Measurements from ENCODE around the gene ZCCHC14. TPM values are rescaled to one million over a fixed set of nuclear protein-coding genes. Genes with fewer than 3 reads are reported as not detected.
A peak's percentile ranks its signal among the peaks of the same experiment; 100 is the strongest.
"Not testable (repeated sequence)": the region's sequence is repeated elsewhere in the genome, so short reads cannot be mapped to it uniquely, and the experiment has no call there.

Gene ZCCHC14
- total and polyA plus RNA-seq, 2 of the 8 experiments (the other 6 are each of a cell fraction or from before 2014, with no cell fraction given): 8.2 to 28.2 TPM

DNA sequence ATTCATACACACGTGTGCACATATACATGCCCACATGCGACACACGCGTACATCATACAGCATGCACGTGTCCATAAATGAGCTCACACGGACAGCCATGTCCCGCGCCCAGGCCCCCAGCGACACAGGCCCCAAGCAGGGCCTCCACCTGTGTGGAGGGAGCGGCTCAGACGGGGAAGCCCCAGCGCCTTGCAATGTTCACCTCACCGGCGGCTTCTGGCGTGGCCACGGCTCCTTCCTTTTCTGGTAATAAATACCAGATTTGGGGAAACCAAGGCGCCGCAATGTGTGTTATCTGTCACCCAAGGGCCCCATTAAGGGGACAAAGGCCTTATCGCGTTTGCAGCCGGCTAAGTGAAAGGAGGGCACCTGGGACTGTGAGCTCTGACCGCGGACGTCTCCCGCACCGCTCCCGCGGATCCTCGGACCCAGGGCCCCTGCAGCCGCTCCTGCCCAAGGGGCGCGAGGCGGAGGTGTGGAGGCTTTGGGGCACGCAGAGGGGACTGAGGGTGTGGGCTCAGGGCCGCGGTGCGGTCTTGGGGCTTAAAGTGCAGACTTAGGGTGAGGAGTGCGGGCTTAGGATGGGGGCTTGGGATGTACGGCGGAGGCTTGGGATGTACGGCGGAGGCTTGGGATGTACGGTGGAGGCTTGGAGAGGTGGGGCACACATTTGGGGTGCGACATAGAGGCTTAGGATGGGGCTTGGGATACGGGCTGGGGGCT is 1.9 kb downstream of the ZCCHC14 start:
- H2AFZ ChIP-seq (ENCODE audit: low read length); H3K23ac ChIP-seq (ENCODE audit: insufficient read length); H3K27ac ChIP-seq (ENCODE audit: low read depth, low read length); H2BK12ac ChIP-seq (ENCODE audit: low read depth, low read length); H4K91ac ChIP-seq (replicated peaks; ENCODE audit: insufficient read length, low read length); H2AK5ac ChIP-seq (ENCODE audit: low read depth, low read length); H3K9me3 ChIP-seq (ENCODE audit: insufficient read depth in 2 of 2, low read depth in 1 of 2, low read length in 1 of 2); H2BK15ac ChIP-seq (ENCODE audit: low read length); H3K18ac ChIP-seq (ENCODE audit: extremely low read depth, low read length); H3K14ac ChIP-seq (ENCODE audit: insufficient read length); H4K5ac ChIP-seq (ENCODE audit: insufficient read length, low read depth, low read length); H3K27me3 ChIP-seq (replicated peaks in 1 of 4; ENCODE audit: control insufficient read depth in 3 of 4, extremely low read depth in 1 of 4, insufficient read depth in 3 of 4, low read length in 3 of 4); H2BK20ac ChIP-seq (ENCODE audit: low read length); H3K56ac ChIP-seq (replicated peaks; ENCODE audit: insufficient read length, low read depth, low read length); FAIRE-seq; H3K36me3 ChIP-seq (ENCODE audit: control insufficient read depth in 2 of 4, insufficient read depth in 4 of 4, low read length in 3 of 4); H2BK120ac ChIP-seq (replicated peaks; ENCODE audit: low read depth, low read length); H3K79me1 ChIP-seq (ENCODE audit: low read depth, low read length); H2BK5ac ChIP-seq (ENCODE audit: low read depth, low read length); H3K4ac ChIP-seq (replicated peaks; ENCODE audit: insufficient read length, low read depth, low read length): not testable (repeated sequence)
- ChIA-PET CTCF (ENCODE audit: partially characterized antibody) (interaction anchor here (0.8 to 1.7 kb wide), 2 partner anchors 25 to 30 kb away, joined by 3 to 7 read pairs; no protein-coding TSS in a partner anchor), POLR2A (ENCODE audit: partially characterized antibody) (interaction anchor here (0.7 to 1.0 kb wide), 2 partner anchors 10 to 80 kb away, joined by 3 read pairs; no protein-coding TSS in a partner anchor)
- peaks cover 12% of the 10 kb centered on the region; the same call in 1 of the 2 replicates for H3K23me2 ChIP-seq (ENCODE audit: low read depth, low read length)
- H4K8ac ChIP-seq (ENCODE audit: extremely low read depth, insufficient read depth, low read length): peak overlapping the region; percentile 85
- peak overlapping the region; percentile 37 to 58 (median 50) for H3K4me3 ChIP-seq (ENCODE audit: extremely low read depth in 1 of 4, insufficient read depth in 2 of 4, low read depth in 3 of 4, low read length in 4 of 4)
- peak overlapping the region; percentile 82 to 87 for H3K4me2 ChIP-seq (ENCODE audit: insufficient read depth in 1 of 2, low read depth in 2 of 2, low read length in 2 of 2)
- peaks cover 9 to 57% of the 10 kb centered on the region in 2 experiments for H3K79me2 ChIP-seq (ENCODE audit: control insufficient read depth in 1 of 2, insufficient read depth in 2 of 2, low read length in 2 of 2)
- peak overlapping the region in 1 of 4 experiments; percentile 40; a peak in 1 of 7 replicates for H3K9ac ChIP-seq (replicated peaks in 1 of 4; ENCODE audit: extremely low read depth in 1 of 4, low read depth in 3 of 4, low read length in 3 of 4)
- peaks cover 9 to 23% (median 13%) of the 10 kb centered on the region in 4 experiments for H3K4me1 ChIP-seq (replicated peaks in 1 of 4; ENCODE audit: control insufficient read depth in 3 of 4, insufficient read depth in 4 of 4, low read length in 3 of 4)
- peak in 1 of 2 experiments; percentile 54 for DNase-seq (ENCODE audit: low read depth in 1 of 2, low spot score in 2 of 2)
- H4K20me1 ChIP-seq (replicated peaks in 1 of 2; ENCODE audit: control insufficient read depth in 1 of 2, insufficient read depth in 2 of 2, low read length in 2 of 2): peaks cover 17 to 22% of the 10 kb centered on the region in 2 experiments
- 64% methylated on average over 45 of the region's 45 CpGs; no CpG with 5 or more reads in 1 of the 2 experiments for WGBS, 2 experiments (ENCODE audit: extremely low coverage in 1 of 2, insufficient coverage in 1 of 2, insufficient read length in 1 of 2, insufficient replicate concordance in 2 of 2, low coverage in 1 of 2, low lambda C conversion rate in 2 of 2, missing lambda C conversion rate in 1 of 2)
